Psoas muscle (tissue), 8 donors: ENCODE measurements around the gene KLF15. TPM values are rescaled to one million over a fixed set of nuclear protein-coding genes. Genes with fewer than 3 reads are reported as not detected.

Experiments
- ATAC-seq, 4 donors: fragments of 200-7000 bp; cut with Tn5 transposase; one replicate each; pipeline ENCODE4 v1.9.1; 2020; ENCODE audit warnings: moderate library complexity in 3 of 4, mild to moderate bottlenecking in 2 of 4
- DNase-seq, 2 donors: peaks; one replicate each; pipeline ENCODE4 v3.0.0-alpha.2; 2020
- H3K27ac ChIP-seq: fragments of 200-600 bp; one replicate; pipeline ENCODE4 v1.8.0; 2022
- H3K27me3 ChIP-seq, 3 donors: fragments of 200-600 bp in 1 of 3; one replicate each; pipeline versions ENCODE4 v1.6.1 to v1.8.0; 2013 to 2022; ENCODE audit warnings: low read length in 2 of 3, mild to moderate bottlenecking in 2 of 3, moderate library complexity in 1 of 3; ENCODE audit not compliant: insufficient read depth in 3 of 3
- H3K36me3 ChIP-seq, 2 donors: fragments of 200-600 bp in 1 of 2; one replicate each; pipeline versions ENCODE4 v1.6.1 to v1.8.0; 2013 to 2022; ENCODE audit warnings: low read depth in 1 of 2, mild to moderate bottlenecking in 1 of 2, moderate library complexity in 1 of 2; ENCODE audit not compliant: insufficient read depth in 1 of 2
- H3K4me1 ChIP-seq: fragments of 200-600 bp; one replicate; pipeline ENCODE4 v1.8.0; 2022
- H3K4me3 ChIP-seq: fragments of 200-600 bp; one replicate; pipeline ENCODE4 v1.8.0; 2022; ENCODE audit warnings: mild to moderate bottlenecking
- H3K9me3 ChIP-seq: fragments of 200-600 bp; one replicate; pipeline ENCODE4 v1.8.0; 2022
- CTCF ChIP-seq: fragments of 200-600 bp; IDR thresholded peaks from one replicate; pipeline ENCODE4 v1.8.0; 2022; ENCODE audit warnings: antibody characterized with exemption
- WGBS, 3 donors: extraction: QIAGEN DNeasy Blood & Tissue Kit; methylation state at CpG; one replicate each; pipeline versions ENCODE4 v1.1.6 to v1.1.7; 2013; 5-methylcytosine and 5-hydroxymethylcytosine counted together
- intact Hi-C, 2 donors: fragments of 100-400 bp; cut with DNase I; formaldehyde crosslinking; loops; one replicate each; pipeline versions ENCODE4 v1.11.0 to v1.14.2; 2022
- polyA plus RNA-seq, 3 donors: library from polyadenylated mRNA; stranded (reverse); fragments of 200-250 nt; gene quantifications; one replicate each; pipeline ENCODE4 v1.2.3, GENCODE V29; 2013
- total RNA-seq, 4 donors: library from RNA; stranded (reverse); fragmentation: NEBNext Ultra II Directional in 2 of 4; extraction: Animal tissue kit (Norgen Biotek cat#: 25700) in 2 of 4; gene quantifications; one replicate each; pipeline versions ENCODE4 v1.2.1 to v1.2.4, GENCODE V29; 2021 to 2023
- donor health status: healthy with polysubstance abuse.
- donor health status: DM: no; HTN: no; CAD: no; lungs with moderate emphysema.
- donor health status: Bipolar disorder and iron deficiency.
- donor health status: healthy.
- donor health status: DM: yes; HTN: yes; CAD: no.
- donor health status: DM: no; HTN: no; CAD: no.
- donor health status: DM: no; HTN: no; CAD: no.
- donor health status: DM: yes; HTN: yes; CAD: no.

The KLF15 gene
- total and polyA plus RNA-seq, 7 donors = 13.2 to 77.6 (median 37.8) TPM

DNA sequence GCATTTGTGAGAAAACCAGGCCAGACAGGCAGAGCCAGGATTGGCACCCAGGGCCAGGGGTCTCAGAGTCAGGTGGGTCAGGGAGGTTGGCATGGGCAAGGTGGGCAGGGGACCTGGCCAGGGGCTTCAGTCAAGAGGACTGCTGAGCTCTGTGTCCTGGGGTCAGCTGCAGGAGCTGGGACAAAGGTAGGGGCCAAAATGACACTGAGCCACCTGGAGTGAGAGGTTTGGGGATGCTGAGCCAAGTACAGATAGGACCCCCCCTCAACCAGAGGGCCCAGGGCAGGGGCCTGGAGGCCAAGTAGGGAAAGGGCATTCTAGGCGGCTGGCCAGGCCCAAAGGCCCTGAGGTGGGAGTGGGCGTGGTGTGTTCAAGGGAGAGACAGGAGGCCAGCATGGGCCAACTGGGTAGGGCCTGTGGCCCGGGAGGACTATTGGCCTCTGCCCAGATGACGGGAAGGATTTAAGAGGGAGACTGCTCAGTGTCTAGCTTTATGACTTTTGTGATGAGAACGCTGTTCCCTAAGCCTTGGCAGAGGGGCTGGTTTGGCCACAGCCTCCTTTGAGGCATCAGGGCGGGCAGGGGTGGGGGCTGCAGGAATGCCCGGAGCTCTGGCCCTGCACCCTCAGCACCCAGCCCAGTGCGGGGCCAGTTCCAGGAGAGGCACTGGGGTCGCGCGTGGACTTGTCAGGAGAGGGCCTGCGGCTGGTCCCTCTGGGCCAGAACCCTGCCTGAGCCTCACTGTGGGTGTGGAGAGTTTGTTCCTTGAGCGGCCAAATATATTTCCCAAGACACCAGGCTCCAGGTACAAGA, 40.6 kb upstream of the KLF15 start:
- H3K4me3 ChIP-seq = no peak overlapping the region
- H3K4me1 ChIP-seq = no peaks in the 10 kb centered on the region
- H3K36me3 ChIP-seq = no peaks in the 10 kb centered on the region
- WGBS, 3 donors = 82 to 93% (median 88%) methylated on average over 12 to 13 of the region's 13 CpGs
- intact Hi-C loops = no loop called here
- DNase-seq = peak in 1 of 2 donors; percentile 23
- no peaks in the 10 kb centered on the region for H3K9me3 ChIP-seq
- TF ChIP-seq CTCF = no peak
- H3K27ac ChIP-seq = no peak overlapping the region
- ATAC-seq = no peak
- H3K27me3 ChIP-seq = peaks cover 0 to 7% (median 0%) of the 10 kb centered on the region in 3 donors

DNA sequence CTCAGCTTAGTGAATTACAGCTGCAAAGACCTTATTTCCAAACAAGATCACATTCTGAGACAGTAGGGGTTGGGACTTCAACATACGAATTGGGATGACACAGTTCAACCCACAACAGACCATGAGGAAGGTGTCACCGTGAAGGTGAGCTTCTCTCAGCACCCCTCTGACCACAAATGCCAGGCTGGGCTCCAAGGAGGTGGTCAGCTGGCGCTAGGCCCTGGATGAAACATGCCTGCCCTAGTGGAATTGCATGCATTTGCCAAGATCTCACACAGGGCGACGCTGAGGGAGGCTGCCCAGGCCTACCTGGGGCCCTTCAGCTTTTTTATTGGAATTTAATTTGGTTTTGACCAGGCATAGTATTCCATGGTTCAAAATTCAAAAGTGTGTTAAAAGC, 39.3 kb upstream of the KLF15 start:
- peaks cover 0 to 7% (median 0%) of the 10 kb centered on the region in 3 donors for H3K27me3 ChIP-seq
- no peak for TF ChIP-seq CTCF
- 93 to 95% (median 93%) methylated on average over 5 of the region's 5 CpGs for WGBS, 3 donors
- no peaks in the 10 kb centered on the region for H3K4me1 ChIP-seq
- no peak overlapping the region for H3K27ac ChIP-seq
- no peak for ATAC-seq
- no peaks in the 10 kb centered on the region for H3K9me3 ChIP-seq
- no peaks in the 10 kb centered on the region for H3K36me3 ChIP-seq
- peak in 1 of 2 donors; percentile 19 for DNase-seq
- intact Hi-C loops = no loop called here
- H3K4me3 ChIP-seq = no peak overlapping the region

- no peak for TF ChIP-seq CTCF
- Histone ChIP-seq H3K4me3 (no peak overlapping the region), H3K9me3 (no peaks in the 10 kb centered on the region), H3K27me3 (peaks cover 0 to 7% (median 0%) of the 10 kb centered on the region in 3 donors), H3K36me3 (no peaks in the 10 kb centered on the region), H3K4me1 (no peaks in the 10 kb centered on the region), H3K27ac (no peak overlapping the region)
- intact Hi-C loops = no loop called here
- ATAC-seq = no peak
- WGBS, 3 donors = 94 to 98% (median 94%) methylated on average over 6 of the region's 6 CpGs
- peak in 1 of 2 donors; percentile 22 for DNase-seq
Measured at GRCh38 chr3:126395846-126396513, 38.8 kb upstream of the KLF15 start.

DNA sequence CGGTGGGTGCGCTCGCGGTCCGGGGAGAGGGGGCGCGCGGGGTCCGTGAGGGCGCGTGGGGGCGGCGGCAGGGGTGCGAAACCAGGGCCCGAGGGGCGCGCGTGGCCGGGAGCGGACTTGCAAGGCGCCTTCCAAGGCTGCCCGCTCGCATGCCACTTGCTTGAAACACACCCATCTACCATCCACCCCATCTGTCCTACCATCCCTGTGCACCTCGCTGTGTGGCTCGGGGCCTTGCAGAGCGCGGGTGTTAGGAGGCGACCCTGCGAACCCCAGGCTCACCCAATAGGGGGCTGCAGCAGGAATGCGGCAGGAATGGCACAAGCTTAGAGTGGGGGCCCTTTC, 37.7 kb upstream of the KLF15 start:
- WGBS, 3 donors = 18 to 32% (median 29%) methylated on average over 10 to 30 of the region's 30 CpGs
- peaks cover 0 to 7% (median 0%) of the 10 kb centered on the region in 3 donors for H3K27me3 ChIP-seq

More for the DNA sequence above, 37.7 kb upstream of the KLF15 start:
- intact Hi-C loops = loop anchor here (5.0 kb wide), 2 partner anchors 153 to 263 kb away; no protein-coding TSS in a partner anchor
- H3K9me3 ChIP-seq = no peaks in the 10 kb centered on the region
- DNase-seq (no peak), ATAC-seq (peak in 2 of 4 donors; percentile 8 to 29)
- no peak overlapping the region for H3K27ac ChIP-seq
- no peaks in the 10 kb centered on the region for H3K36me3 ChIP-seq
- H3K4me1 ChIP-seq = no peaks in the 10 kb centered on the region
- no peak for TF ChIP-seq CTCF
- H3K4me3 ChIP-seq = peak overlapping the region; percentile 54
